MM.1S (cell line): Measurements from ENCODE around the gene IFRD2.

Experiments used
- DNase-seq: peaks from one replicate; pipeline ENCODE4 v3.0.0-alpha.2; 2015
- H2AFZ ChIP-seq: fragments of 300-600 bp; sonication (generic); 2 replicates; pipeline ENCODE4 v1.6.0; 2016; ENCODE audit warnings: antibody characterized with exemption, low read length
- H3F3A ChIP-seq: fragments of 300-600 bp; sonication (generic); 2 replicates; pipeline ENCODE4 v1.6.1; 2016; ENCODE audit warnings: mild to moderate bottlenecking, antibody characterized with exemption, low read length, moderate library complexity, mixed read lengths; ENCODE audit not compliant: insufficient read depth
- H3K27ac ChIP-seq: fragments of 300-600 bp; sonication (generic); 2 replicates; pipeline ENCODE4 v1.5.1; 2016; ENCODE audit warnings: mild to moderate bottlenecking, low read length
- H3K27me3 ChIP-seq: fragments of 300-600 bp; sonication (generic); replicated peaks from 2 replicates; pipeline ENCODE4 v1.6.0; 2016; ENCODE audit warnings: low read length; ENCODE audit not compliant: insufficient read depth
- H3K36me3 ChIP-seq: fragments of 300-600 bp; sonication (generic); replicated peaks from 2 replicates; pipeline ENCODE4 v1.6.1; 2016; ENCODE audit warnings: mild to moderate bottlenecking, low read length, mixed read lengths; ENCODE audit not compliant: insufficient read depth
- H3K4me1 ChIP-seq: fragments of 300-600 bp; sonication (generic); 2 replicates; pipeline ENCODE4 v1.6.1; 2016; ENCODE audit warnings: low read length, mixed read lengths
- H3K4me2 ChIP-seq: fragments of 300-600 bp; sonication (generic); 2 replicates; pipeline ENCODE4 v1.6.0; 2016; ENCODE audit warnings: low read depth, low read length
- H3K4me3 ChIP-seq: fragments of 300-600 bp; sonication (generic); 2 replicates; pipeline ENCODE4 v1.5.1; 2016; ENCODE audit warnings: low read length, mixed read lengths
- H3K79me2 ChIP-seq: fragments of 300-600 bp; sonication (generic); 2 replicates; pipeline ENCODE4 v1.6.1; 2016; ENCODE audit warnings: mixed run types, low read length, mixed read lengths
- H3K9ac ChIP-seq: fragments of 300-600 bp; sonication (generic); 2 replicates; pipeline ENCODE4 v1.6.1; 2016; ENCODE audit warnings: low read length, mixed read lengths
- H3K9me2 ChIP-seq: fragments of 300-600 bp; sonication (generic); replicated peaks from 2 replicates; pipeline ENCODE4 v1.6.1; 2016; ENCODE audit warnings: mild to moderate bottlenecking, low read length, mixed read lengths; ENCODE audit not compliant: insufficient read depth
- H3K9me3 ChIP-seq: fragments of 300-600 bp; sonication (generic); replicated peaks from 2 replicates; pipeline ENCODE4 v1.6.1; 2016; ENCODE audit warnings: mild to moderate bottlenecking, low read length, mixed read lengths; ENCODE audit not compliant: insufficient read depth
- H4K20me1 ChIP-seq: fragments of 300-600 bp; sonication (generic); 2 replicates; pipeline ENCODE4 v1.6.1; 2016; ENCODE audit warnings: mild to moderate bottlenecking, low read length, moderate library complexity, mixed read lengths; ENCODE audit not compliant: insufficient read depth
- EZH2 ChIP-seq: fragments of 300-600 bp; sonication (generic); optimal IDR thresholded peaks from 2 replicates; pipeline ENCODE3; 2017; ENCODE audit warnings: low read depth, mild to moderate bottlenecking, antibody characterized with exemption, low read length, mixed read lengths
- EZH2phosphoT487 ChIP-seq: fragments of 300-600 bp; sonication (generic); IDR thresholded peaks from 2 replicates; pipeline ENCODE4 v1.6.1; 2018; ENCODE audit warnings: antibody characterized with exemption, low read length
- TF ChIP-seq, protein P1 (sequence below): fragments of 300-600 bp; sonication (generic); IDR thresholded peaks from 2 replicates; pipeline ENCODE4 v1.5.1; 2016; ENCODE audit warnings: antibody characterized with exemption, low read length, mixed read lengths

The IFRD2 gene

DNA sequence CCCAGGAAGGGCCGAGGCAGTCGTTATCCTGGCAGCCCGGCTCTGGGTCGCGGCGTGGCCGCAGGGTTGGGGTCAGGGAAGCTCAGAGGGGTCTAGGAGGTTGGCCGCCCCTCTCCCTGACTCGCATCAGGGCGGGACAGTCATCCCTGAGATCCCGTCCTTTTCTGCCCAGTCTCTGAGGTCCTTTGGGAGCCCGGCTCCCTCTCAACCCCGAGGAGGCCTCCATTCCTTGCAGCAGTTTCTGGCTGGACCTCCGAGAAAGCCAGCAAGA lies 29.8 kb upstream of the IFRD2 start:
- peak overlapping the region; percentile 83 for H3K4me3 ChIP-seq
- H4K20me1 ChIP-seq: no peaks in the 10 kb centered on the region
- peak overlapping the region; percentile 95; the same call in 1 of the 2 replicates for H3K9ac ChIP-seq
- H3K9me3 ChIP-seq: no peaks in the 10 kb centered on the region
- H3K27ac ChIP-seq: no peak overlapping the region
- TF ChIP-seq EZH2phosphoT487: no peak
- TF ChIP-seq, protein P1, sequence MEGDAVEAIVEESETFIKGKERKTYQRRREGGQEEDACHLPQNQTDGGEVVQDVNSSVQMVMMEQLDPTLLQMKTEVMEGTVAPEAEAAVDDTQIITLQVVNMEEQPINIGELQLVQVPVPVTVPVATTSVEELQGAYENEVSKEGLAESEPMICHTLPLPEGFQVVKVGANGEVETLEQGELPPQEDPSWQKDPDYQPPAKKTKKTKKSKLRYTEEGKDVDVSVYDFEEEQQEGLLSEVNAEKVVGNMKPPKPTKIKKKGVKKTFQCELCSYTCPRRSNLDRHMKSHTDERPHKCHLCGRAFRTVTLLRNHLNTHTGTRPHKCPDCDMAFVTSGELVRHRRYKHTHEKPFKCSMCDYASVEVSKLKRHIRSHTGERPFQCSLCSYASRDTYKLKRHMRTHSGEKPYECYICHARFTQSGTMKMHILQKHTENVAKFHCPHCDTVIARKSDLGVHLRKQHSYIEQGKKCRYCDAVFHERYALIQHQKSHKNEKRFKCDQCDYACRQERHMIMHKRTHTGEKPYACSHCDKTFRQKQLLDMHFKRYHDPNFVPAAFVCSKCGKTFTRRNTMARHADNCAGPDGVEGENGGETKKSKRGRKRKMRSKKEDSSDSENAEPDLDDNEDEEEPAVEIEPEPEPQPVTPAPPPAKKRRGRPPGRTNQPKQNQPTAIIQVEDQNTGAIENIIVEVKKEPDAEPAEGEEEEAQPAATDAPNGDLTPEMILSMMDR: no peak
- no peak for TF ChIP-seq EZH2
- H3K36me3 ChIP-seq: no peaks in the 10 kb centered on the region
- 0 out of 2 replicates have a peak, but pooled peaks cover 8% of the 10 kb centered on the region for H3K4me1 ChIP-seq
- H3K79me2 ChIP-seq: peaks cover 27% of the 10 kb centered on the region
- H3K4me2 ChIP-seq: peak overlapping the region; percentile 75
- H3K9me2 ChIP-seq: no peaks in the 10 kb centered on the region
- DNase-seq: no peak
- H2AFZ ChIP-seq: peak overlapping the region; percentile 91
- no peaks in the 10 kb centered on the region for H3K27me3 ChIP-seq
- no peaks in the 10 kb centered on the region for H3F3A ChIP-seq

DNA sequence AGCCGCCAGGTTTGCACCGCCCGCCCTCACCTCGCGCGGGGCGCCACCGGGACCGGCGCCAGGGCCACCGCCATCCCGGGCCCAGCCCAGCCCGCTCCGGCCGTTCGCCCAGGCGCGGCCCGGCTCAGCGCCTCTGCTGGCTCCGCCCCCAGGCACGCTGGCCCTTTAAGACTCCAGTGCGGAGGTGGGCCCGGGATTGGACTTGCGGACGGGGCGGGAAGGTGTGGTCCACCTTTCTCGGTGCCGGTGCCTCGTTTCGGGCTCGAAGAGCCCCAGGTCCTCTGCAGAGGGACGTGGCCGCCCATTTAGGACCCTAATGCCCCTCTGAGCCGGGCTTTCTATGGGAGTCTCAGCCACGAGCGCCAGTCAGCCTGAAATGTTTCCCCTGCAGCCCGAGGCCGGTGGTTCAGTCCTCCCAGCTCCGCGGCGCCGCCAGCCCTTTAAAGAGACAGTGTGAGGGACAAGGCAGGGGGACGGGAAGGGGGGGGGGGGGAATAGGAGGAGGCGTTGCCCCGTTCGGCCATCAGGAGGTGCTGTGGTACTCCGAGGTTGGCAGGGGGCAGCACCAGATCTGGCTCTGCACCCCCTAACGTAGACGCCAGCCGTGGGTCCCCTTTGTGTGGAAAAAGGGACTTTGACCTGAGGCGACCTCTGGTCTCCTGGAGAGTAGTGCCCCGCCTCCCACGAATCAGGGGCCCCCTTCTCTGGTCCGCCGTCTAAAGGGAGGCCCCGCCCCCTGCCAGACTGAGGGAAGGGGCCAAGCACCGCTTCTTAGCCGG lies 29.3 kb upstream of the IFRD2 start:
- Histone ChIP-seq H2AFZ (peak overlapping the region; percentile 91), H3K27ac (peak overlapping the region; percentile 80), H3F3A (no peaks in the 10 kb centered on the region), H4K20me1 (no peaks in the 10 kb centered on the region), H3K9me3 (no peaks in the 10 kb centered on the region), H3K79me2 (peaks cover 21% of the 10 kb centered on the region), H3K36me3 (no peaks in the 10 kb centered on the region), H3K4me2 (peak overlapping the region; percentile 75), H3K27me3 (no peaks in the 10 kb centered on the region), H3K9ac (peak overlapping the region; percentile 95), H3K9me2 (no peaks in the 10 kb centered on the region), H3K4me1 (0 out of 2 replicates have a peak, but pooled peaks cover 8% of the 10 kb centered on the region), H3K4me3 (peak overlapping the region; percentile 83)
- TF ChIP-seq, protein P1: peak; percentile 59
- TF ChIP-seq EZH2: no peak
- DNase-seq: peak; percentile 89

DNA sequence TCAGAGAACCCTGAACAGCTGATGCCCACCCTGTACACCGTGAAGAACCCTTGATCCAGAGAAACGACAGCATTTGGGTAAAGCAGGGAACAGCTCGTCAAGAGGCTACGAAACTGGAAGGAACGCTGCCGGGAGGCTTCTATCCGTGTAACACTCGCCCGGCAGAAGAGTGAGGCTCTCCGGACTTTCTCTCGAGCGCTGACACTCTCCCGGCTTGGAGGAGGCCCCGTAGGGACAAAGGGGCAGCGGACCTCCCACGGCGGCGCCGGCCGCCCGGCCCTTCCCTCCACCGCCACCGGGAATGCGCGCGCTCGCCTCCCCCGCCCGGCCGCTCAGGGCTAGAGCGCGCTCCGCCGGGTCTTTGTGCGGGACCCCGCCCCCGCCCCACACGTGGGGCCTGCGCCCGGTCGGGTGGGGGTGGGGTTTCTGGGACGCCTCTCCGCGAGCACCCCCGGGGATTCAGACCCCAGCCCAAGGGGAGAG lies 28.7 kb upstream of the IFRD2 start:
- H3K27ac ChIP-seq: peak overlapping the region; percentile 80; the same call in 1 of the 2 replicates
- peak overlapping the region; percentile 83 for H3K4me3 ChIP-seq
- H3K9me2 ChIP-seq: no peaks in the 10 kb centered on the region
- H3K4me1 ChIP-seq: 0 out of 2 replicates have a peak, but pooled peaks cover 8% of the 10 kb centered on the region
- H2AFZ ChIP-seq: peak overlapping the region; percentile 91; the same call in 1 of the 2 replicates
- DNase-seq: peak; percentile 73
- peak overlapping the region; percentile 96 for H3K4me2 ChIP-seq
- H3K79me2 ChIP-seq: peaks cover 15% of the 10 kb centered on the region; the same call in 1 of the 2 replicates
- H4K20me1 ChIP-seq: no peaks in the 10 kb centered on the region
- H3K9ac ChIP-seq: peak overlapping the region; percentile 95
- no peaks in the 10 kb centered on the region for H3K27me3 ChIP-seq
- TF ChIP-seq EZH2phosphoT487: no peak
- no peak for TF ChIP-seq EZH2
- TF ChIP-seq, protein P1: no peak
- no peaks in the 10 kb centered on the region for H3F3A ChIP-seq
- no peaks in the 10 kb centered on the region for H3K9me3 ChIP-seq
- no peaks in the 10 kb centered on the region for H3K36me3 ChIP-seq
